HG03280 (cell line): ENCODE measurements around the gene CDC42BPB.

ENCODE experiments used
- ATAC-seq: cut with Tn5 transposase; IDR thresholded peaks from one replicate; pipeline ENCODE4 v1.9.1; 2021; ENCODE audit warnings: mild to moderate bottlenecking, moderate library complexity; ENCODE audit not compliant: unreplicated experiment

The CDC42BPB gene

GRCh38 chr14:102947321-102948103 is 109.8 kb downstream of the CDC42BPB start:
- no peak for ATAC-seq

GRCh38 chr14:102945346-102946130 is 111.8 kb downstream of the CDC42BPB start:
- ATAC-seq, result no peak

GRCh38 chr14:102944448-102945330 is 112.7 kb downstream of the CDC42BPB start:
- no peak for ATAC-seq

DNA sequence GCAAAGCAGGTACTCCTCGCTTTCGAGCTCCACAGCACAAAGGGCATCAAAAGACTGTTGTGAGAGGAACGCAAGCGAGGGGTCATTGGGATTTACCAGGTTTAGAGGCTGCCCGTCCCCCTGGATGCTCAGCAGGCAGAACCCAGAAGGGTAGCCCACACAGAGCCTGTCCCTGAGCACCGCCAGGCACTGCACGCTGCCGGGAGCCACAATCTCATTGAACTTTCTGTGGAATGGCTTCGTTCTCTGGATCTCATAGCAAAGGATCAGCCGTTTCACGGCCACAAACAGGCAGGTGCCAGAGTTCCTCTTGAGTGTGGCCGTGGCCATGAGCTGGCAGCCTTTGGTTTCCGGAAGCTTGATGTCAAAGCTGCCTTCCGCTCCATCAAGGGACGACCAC is 113.4 kb downstream of the CDC42BPB start:
- ATAC-seq, result no peak

DNA sequence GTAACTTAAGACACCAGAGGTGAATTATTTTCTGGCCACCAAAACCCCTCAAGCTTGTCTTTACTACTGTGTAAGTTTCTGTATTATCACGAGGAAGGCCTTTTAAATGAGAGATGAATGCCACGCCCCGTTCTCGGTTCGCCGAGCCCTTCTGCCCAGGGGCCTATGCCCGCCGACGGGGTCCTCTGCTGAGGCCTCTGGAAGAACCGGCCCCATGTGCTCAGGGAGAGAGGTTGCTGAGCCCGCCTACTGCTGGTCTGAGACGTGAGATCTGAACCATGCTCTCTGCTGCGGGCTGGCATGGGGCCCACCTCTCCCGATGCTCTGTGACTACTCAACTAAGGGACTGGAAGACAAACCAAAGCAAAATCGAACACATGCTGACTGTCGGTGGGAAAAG is 113.9 kb downstream of the CDC42BPB start:
- no peak for ATAC-seq

DNA sequence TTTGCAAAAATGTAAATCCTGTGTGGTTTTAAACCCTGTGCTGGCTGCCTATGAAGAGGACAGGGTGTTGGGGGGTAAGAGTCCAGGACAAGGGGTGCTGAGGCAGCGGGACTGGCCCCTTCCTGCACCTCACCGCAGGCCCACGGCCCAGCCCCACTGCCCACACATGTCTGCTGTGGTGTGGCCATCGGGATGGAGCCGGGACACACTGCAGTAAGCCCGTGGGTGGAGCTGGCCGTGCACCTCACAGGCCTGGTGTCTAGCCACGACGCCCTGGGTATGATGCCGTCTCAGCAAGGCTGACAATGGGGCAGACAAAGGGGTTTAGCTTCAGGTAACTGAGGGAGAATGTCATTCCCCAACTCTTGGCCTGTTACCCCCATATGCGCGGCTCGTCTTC is 115.3 kb downstream of the CDC42BPB start:
- no peak for ATAC-seq

- no peak for ATAC-seq
Observed at GRCh38 chr14:102941419-102942011, 115.8 kb downstream of the CDC42BPB start.

GRCh38 chr14:102940729-102941362 is 116.5 kb downstream of the CDC42BPB start:
- ATAC-seq, result no peak

GRCh38 chr14:102939820-102940561 is 117.4 kb downstream of the CDC42BPB start:
- no peak for ATAC-seq

DNA sequence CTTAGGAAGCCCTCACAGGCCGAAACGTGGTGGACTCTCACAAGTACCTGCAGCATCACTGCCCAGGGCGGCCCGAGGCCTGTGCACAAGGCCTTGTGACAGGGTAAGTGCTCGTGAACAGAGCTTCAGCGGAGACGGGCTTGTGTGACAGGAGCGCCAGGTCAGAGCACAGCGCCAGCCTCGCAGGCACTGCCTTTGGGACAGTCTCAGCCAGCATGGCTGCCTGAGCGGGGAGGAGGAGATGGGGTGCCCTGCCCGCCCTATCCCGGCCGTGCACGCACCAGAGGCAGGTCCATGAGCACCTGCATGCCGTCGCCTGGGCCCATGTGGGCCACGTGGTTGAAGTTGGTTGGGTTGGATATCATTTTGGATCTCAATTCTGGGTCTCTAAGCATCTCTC is 118.0 kb downstream of the CDC42BPB start:
- ATAC-seq, result no peak

DNA sequence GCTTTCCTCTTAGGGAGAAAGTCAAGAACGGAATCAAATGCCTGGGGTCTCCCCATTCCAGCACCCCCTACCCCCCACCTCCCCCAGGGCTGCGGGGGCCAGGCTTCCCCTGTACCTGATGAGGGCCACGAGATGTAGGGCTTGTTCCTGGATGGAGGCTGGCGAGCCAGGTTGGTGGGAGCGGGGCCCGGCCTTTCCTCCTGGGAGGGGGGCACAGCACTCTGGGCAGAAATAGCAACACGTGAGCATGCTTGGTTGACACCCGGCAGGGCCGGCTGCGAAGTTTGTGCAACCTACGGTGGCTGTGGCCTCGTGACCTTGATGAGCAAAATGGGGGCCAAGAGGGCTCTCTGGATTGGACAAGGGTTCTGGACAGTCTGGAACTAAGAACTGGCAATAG is 119.2 kb downstream of the CDC42BPB start:
- ATAC-seq, result no peak

GRCh38 chr14:102937331-102938175 is 119.8 kb downstream of the CDC42BPB start:
- ATAC-seq, result no peak

DNA sequence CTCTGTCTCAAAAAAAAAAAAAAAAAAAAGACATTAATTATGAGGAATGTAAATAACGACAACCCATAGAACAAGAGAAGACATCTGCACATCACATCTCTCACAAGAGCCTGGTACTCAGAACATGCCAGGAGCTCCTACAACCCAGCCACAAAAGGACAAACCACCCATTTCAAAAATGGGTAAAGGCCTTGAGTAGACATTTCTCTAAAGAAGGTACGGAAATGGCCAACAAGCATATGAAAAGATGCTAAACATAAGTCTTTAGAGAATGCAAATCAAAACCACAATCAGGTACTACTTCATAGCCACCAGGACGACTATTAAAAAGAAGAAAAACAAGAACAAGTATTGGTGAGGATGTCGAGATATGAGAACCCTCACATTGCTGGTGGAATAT is 121.6 kb downstream of the CDC42BPB start:
- no peak for ATAC-seq

GRCh38 chr14:102933618-102934231 is 123.6 kb downstream of the CDC42BPB start:
- ATAC-seq, result no peak

- no peak for ATAC-seq
Observed at GRCh38 chr14:102932484-102933248, 124.7 kb downstream of the CDC42BPB start.

DNA sequence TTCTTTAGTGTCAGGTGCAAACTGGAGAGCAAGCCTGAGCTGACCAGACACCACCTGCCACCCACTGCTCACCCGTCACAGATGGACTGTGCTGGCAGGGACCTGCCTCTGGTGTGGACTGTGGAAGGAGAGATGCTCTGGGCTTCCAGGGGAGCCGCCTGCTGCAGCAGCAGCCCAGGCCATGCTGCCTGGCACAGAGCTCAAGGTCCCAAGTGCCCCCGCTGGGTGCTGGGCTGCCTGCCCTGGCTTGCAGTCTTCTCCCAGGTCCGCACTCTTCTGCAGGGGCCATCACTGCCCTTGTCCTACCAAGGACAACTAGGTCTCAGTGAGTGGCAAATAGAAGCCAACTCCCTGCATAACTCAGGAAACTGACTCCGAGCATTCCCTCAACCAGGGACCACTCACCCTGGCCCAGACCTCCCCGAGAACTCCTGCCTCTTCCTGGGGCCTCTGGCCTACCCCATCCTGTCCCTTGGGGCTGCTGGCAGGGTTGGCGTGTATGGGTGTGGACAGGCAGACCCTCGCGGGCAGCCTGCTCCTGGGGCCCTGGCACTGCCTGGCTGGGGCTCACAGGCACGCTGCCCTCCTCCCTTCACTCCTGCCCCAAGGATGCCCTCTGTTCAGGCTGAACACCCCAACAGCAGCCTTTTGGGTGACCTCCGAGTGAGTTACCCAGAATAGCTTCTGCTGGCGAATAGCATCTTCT is 125.6 kb downstream of the CDC42BPB start:
- no peak for ATAC-seq
